GM20000 (cell line): ENCODE results near the gene SARDH.

Experiments
- DNase-seq: peaks from one replicate; pipeline ENCODE4 v3.0.0; 2012; ENCODE audit warnings: low spot score
- TF ChIP-seq, protein P1 (sequence below): IDR thresholded peaks from 2 replicates; pipeline ENCODE4 v1.5.1; 2012; ENCODE audit warnings: mild to moderate bottlenecking, control low read depth; ENCODE audit errors: extremely low read depth, missing control alignments

Gene SARDH

DNA sequence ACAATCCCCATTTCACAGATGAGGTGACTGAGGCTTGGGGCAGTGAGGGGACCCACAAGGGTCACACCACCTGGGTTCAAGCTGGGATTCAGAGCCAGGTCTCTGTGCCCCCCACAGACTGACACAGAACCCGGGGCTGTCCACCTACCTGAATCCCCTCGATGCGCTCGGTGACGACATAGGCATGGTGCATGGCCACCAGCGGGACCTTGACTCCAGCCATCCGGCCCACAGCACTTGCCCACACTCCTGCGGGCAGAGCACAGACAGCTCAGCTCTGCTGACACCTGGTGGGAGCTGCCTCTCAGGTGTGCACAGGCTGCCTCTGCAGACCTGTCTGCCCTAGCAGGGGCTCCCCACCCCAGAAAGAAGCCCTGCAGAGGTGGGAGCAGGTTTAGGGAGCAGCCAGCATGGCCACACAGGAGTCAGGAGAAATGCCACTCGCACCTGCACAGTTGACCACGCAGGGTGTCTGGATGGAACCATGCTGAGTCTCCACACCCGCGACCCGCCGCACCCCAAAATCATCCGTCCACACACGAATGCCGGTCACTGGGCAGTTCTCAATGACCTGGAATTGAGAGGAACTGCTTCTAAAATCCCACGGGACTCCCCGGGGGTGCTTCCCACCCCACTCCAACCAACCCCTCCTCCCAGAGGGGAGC lies 8.4 kb downstream of the SARDH start:
- DNase-seq = no peak
- TF ChIP-seq, protein P1, sequence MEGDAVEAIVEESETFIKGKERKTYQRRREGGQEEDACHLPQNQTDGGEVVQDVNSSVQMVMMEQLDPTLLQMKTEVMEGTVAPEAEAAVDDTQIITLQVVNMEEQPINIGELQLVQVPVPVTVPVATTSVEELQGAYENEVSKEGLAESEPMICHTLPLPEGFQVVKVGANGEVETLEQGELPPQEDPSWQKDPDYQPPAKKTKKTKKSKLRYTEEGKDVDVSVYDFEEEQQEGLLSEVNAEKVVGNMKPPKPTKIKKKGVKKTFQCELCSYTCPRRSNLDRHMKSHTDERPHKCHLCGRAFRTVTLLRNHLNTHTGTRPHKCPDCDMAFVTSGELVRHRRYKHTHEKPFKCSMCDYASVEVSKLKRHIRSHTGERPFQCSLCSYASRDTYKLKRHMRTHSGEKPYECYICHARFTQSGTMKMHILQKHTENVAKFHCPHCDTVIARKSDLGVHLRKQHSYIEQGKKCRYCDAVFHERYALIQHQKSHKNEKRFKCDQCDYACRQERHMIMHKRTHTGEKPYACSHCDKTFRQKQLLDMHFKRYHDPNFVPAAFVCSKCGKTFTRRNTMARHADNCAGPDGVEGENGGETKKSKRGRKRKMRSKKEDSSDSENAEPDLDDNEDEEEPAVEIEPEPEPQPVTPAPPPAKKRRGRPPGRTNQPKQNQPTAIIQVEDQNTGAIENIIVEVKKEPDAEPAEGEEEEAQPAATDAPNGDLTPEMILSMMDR = no peak

- TF ChIP-seq, protein P1 = no peak
- no peak for DNase-seq
Measured at GRCh38 chr9:133728856-133729616, 9.1 kb downstream of the SARDH start.

GRCh38 chr9:133727876-133728441 lies 10.2 kb downstream of the SARDH start:
- TF ChIP-seq, protein P1 = no peak
- DNase-seq = no peak

DNA sequence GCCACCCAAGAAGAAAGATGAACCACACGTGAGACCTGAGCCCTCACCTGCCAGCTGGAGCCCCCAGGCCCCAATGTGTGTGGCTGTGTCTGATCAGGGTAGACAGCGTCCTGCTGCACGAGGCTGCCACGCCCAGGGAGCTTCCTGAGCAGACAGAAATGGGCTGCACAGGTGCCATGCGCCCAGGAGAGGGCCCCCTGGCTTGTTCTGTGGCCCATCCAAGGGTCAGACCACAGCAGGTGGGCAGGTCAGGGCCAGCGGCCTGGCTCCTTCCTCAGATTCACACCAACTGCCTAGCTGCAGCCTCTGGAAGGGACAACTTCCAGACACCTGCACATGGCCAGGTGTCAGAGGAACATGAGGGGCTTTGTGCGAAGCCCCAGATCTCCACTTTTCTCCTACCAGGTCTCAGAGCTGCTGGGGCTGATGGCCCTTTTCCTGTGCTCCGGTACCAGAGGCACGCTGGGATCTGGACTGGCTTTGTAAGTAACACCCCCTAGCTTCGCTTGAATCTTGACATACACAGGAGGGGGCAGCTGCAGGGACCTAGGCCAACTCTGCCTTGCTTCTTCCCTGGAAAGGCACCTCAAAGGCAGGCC lies 10.8 kb downstream of the SARDH start:
- TF ChIP-seq, protein P1 = no peak
- no peak for DNase-seq

DNA sequence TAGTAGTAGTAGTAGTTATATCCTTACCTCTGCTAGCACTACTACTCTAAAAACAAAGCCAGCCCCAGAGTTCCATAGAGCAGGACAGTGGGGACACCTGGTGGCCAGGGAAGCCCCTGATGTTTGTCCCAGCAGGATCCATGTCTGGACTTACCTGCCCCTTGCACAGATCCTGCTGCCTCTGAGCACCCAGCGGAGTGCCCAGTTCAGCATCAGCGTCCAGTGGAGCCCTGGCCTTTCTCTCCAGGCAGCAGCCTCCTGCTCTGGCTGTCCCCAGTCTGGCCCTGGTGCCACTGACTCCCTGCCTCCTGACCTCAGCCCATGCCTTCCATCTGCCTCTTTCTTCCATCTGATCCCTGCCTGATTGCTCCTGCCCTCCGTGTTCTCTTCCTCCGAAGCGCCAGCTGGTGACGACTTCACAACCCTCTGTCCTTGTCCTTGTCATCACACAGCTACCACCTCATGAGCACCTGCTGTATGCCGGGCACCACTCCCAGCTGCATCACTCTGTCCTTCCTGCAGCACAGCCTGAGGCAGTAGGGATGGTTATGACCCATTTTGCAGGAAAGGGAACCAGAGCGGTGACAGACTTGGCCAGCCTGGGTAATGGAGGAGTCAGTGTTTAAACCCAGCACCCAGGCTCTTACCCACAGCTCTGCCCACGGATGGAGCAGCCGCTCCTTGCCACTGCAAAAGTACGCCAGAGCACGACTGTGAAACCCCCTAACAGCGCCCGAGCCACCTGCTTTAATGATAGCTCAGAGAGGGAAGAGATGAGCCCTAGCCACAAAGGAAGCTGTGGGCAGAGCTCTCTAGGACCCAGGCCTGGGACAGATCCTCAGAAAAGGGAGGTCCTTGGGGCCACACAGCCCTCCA lies 11.5 kb downstream of the SARDH start:
- TF ChIP-seq, protein P1 = peak; percentile 47
- DNase-seq = peak; percentile 73

DNA sequence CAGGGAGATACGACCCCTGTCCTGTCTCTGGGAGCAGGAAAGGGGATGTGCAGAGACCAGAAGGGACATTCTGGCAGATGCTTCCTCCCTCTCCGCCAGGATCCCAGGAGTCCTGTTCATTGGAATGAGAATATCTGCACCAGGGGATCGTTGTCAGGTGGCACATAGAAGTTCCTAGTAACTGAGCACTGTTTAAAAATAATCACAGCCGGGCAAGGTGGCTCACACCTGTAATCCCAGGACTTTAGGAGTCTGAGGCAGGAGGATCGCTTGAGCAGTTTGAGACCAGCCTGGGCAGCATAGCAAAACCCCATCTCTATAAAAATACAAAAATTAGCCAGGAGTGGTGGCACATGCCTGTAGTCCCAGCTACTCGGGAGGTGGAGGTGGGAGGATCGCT lies 12.3 kb downstream of the SARDH start:
- TF ChIP-seq, protein P1 = no peak
- DNase-seq = no peak
